H9 (cell line): ENCODE results near the gene LAMTOR5. TPM values are rescaled to one million over a fixed set of nuclear protein-coding genes. Genes with fewer than 3 reads are reported as not detected.

Source experiments
- DNase-seq: peaks from one replicate; pipeline ENCODE4 v3.0.0-alpha.2; 2017
- H2AFZ ChIP-seq: one replicate; pipeline ENCODE4 v1.6.1; 2013; ENCODE audit warnings: mild to moderate bottlenecking, low read length, control low read depth, moderate library complexity
- H2AK5ac ChIP-seq: 2 replicates; pipeline ENCODE4 v1.6.1; 2013; ENCODE audit warnings: low read length, control low read depth, mixed read lengths; ENCODE audit not compliant: insufficient read length
- H2BK120ac ChIP-seq: one replicate; pipeline ENCODE4 v1.6.1; 2013; ENCODE audit warnings: low read depth, mild to moderate bottlenecking, low read length, control low read depth, inconsistent platforms; ENCODE audit not compliant: poor library complexity, severe bottlenecking
- H2BK12ac ChIP-seq: 2 replicates; pipeline ENCODE4 v1.6.1; 2013; ENCODE audit warnings: low read length, control low read depth, mixed read lengths, low read depth; ENCODE audit not compliant: insufficient read length
- H2BK15ac ChIP-seq: 2 replicates; pipeline ENCODE4 v1.6.1; 2013; ENCODE audit warnings: low read depth, low read length, control low read depth
- H2BK20ac ChIP-seq: one replicate; pipeline ENCODE4 v1.6.1; 2013; ENCODE audit warnings: low read depth, mild to moderate bottlenecking, low read length, control low read depth, inconsistent platforms; ENCODE audit not compliant: poor library complexity, severe bottlenecking
- H2BK5ac ChIP-seq: 2 replicates; pipeline ENCODE4 v1.6.1; 2013; ENCODE audit warnings: low read length, control low read depth, mixed read lengths; ENCODE audit not compliant: insufficient read length
- H3K14ac ChIP-seq: 2 replicates; pipeline ENCODE4 v1.6.1; 2013; ENCODE audit warnings: low read length, control low read depth; ENCODE audit not compliant: insufficient read depth
- H3K18ac ChIP-seq: 2 replicates; pipeline ENCODE4 v1.6.1; 2013; ENCODE audit warnings: low read depth, mild to moderate bottlenecking, mixed read lengths, low read length, control low read depth; ENCODE audit not compliant: insufficient read length
- H3K23ac ChIP-seq: 2 replicates; pipeline ENCODE4 v1.6.1; 2013; ENCODE audit warnings: low read length, control low read depth, mixed read lengths, low read depth; ENCODE audit not compliant: insufficient read length
- H3K23me2 ChIP-seq: 2 replicates; pipeline ENCODE4 v1.6.1; 2013; ENCODE audit warnings: low read depth, mild to moderate bottlenecking, mixed read lengths, low read length, control low read depth; ENCODE audit not compliant: insufficient read length, poor library complexity, severe bottlenecking
- H3K27ac ChIP-seq: 2 replicates; pipeline ENCODE4 v1.5.1; 2013; ENCODE audit warnings: low read length, control low read depth, mixed read lengths, low read depth; ENCODE audit not compliant: insufficient read length
- H3K27me3 ChIP-seq: 2 replicates; pipeline ENCODE4 v1.6.1; 2013; ENCODE audit warnings: low read length, control low read depth, inconsistent platforms; ENCODE audit not compliant: insufficient read depth
- H3K4ac ChIP-seq: 2 replicates; pipeline ENCODE4 v1.6.1; 2013; ENCODE audit warnings: low read depth, mild to moderate bottlenecking, control low read depth, inconsistent platforms, low read length, moderate library complexity
- H3K4me1 ChIP-seq: 2 replicates; pipeline ENCODE4 v1.6.1; 2013; ENCODE audit warnings: low read length, control low read depth, inconsistent platforms; ENCODE audit not compliant: insufficient read depth
- H3K4me2 ChIP-seq: 2 replicates; pipeline ENCODE4 v1.6.1; 2013; ENCODE audit warnings: low read length, control low read depth, mixed read lengths; ENCODE audit not compliant: insufficient read length, insufficient read depth
- H3K56ac ChIP-seq: 2 replicates; pipeline ENCODE4 v1.6.1; 2013; ENCODE audit warnings: low read depth, mild to moderate bottlenecking, mixed read lengths, low read length, control low read depth; ENCODE audit not compliant: insufficient read length
- H3K79me1 ChIP-seq: 2 replicates; pipeline ENCODE4 v1.6.1; 2013; ENCODE audit warnings: low read depth, mild to moderate bottlenecking, moderate library complexity, low read length, control low read depth, inconsistent platforms; ENCODE audit not compliant: insufficient read depth, poor library complexity, severe bottlenecking
- H3K79me2 ChIP-seq: 2 replicates; pipeline ENCODE4 v1.6.1; 2013; ENCODE audit warnings: low read length, control low read depth, inconsistent platforms; ENCODE audit not compliant: insufficient read depth
- H3K9ac ChIP-seq: 2 replicates; pipeline ENCODE4 v1.6.1; 2013; ENCODE audit warnings: low read length, control low read depth, mixed read lengths; ENCODE audit not compliant: insufficient read length; ENCODE audit errors: extremely low read depth
- H3K9me3 ChIP-seq: one replicate; pipeline ENCODE4 v1.6.1; 2013; ENCODE audit warnings: low read depth, low read length, inconsistent platforms; ENCODE audit not compliant: control insufficient read depth
- H3T11ph ChIP-seq: one replicate; pipeline ENCODE4 v1.6.1; 2013; ENCODE audit warnings: mild to moderate bottlenecking, low read length, control low read depth, inconsistent platforms
- H4K20me1 ChIP-seq: one replicate; pipeline ENCODE4 v1.6.1; 2013; ENCODE audit not compliant: control insufficient read depth, insufficient read length, insufficient read depth
- H4K5ac ChIP-seq: 2 replicates; pipeline ENCODE4 v1.6.1; 2013; ENCODE audit warnings: low read depth, mild to moderate bottlenecking, mixed read lengths, low read length, control low read depth; ENCODE audit not compliant: insufficient read length
- H4K8ac ChIP-seq: replicated peaks from 2 replicates; pipeline ENCODE4 v1.6.1; 2013; ENCODE audit warnings: low read length, control low read depth, mixed read lengths, low read depth; ENCODE audit not compliant: insufficient read length
- H4K91ac ChIP-seq: 2 replicates; pipeline ENCODE4 v1.6.1; 2013; ENCODE audit warnings: low read depth, mild to moderate bottlenecking, moderate library complexity, mixed read lengths, low read length, control low read depth; ENCODE audit not compliant: insufficient read length
- H3K27ac Mint-ChIP-seq, 3 experiments: 2 replicates in 2 of 3; 3 replicates in 1 of 3; pipeline ENCODE4 v1.8.0; 2020 to 2021; ENCODE audit warnings: mixed read lengths in 3 of 3, mild to moderate bottlenecking in 1 of 3, moderate library complexity in 1 of 3
- H3K27me3 Mint-ChIP-seq: 2 replicates; pipeline ENCODE4 v1.8.0; 2021; ENCODE audit warnings: low read depth, mild to moderate bottlenecking, moderate library complexity, mixed read lengths
- H3K36me3 Mint-ChIP-seq, 3 experiments: 2 replicates in 2 of 3; 3 replicates in 1 of 3; pipeline ENCODE4 v1.8.0; 2020 to 2021; ENCODE audit warnings: low read depth in 3 of 3, mixed read lengths in 3 of 3; ENCODE audit not compliant: insufficient read depth in 1 of 3
- H3K4me1 Mint-ChIP-seq, 2 experiments: 2 replicates each; pipeline ENCODE4 v1.8.0; 2020; ENCODE audit warnings: mixed read lengths in 2 of 2
- H3K4me3 Mint-ChIP-seq, 2 experiments: 2 replicates in 1 of 2; 3 replicates in 1 of 2; pipeline ENCODE4 v1.8.0; 2020 to 2021; ENCODE audit warnings: mild to moderate bottlenecking in 2 of 2, mixed read lengths in 2 of 2, moderate library complexity in 1 of 2
- H3K9me3 Mint-ChIP-seq, 2 experiments: 2 replicates in 1 of 2; 3 replicates in 1 of 2; pipeline ENCODE4 v1.8.0; 2020; ENCODE audit warnings: mild to moderate bottlenecking in 2 of 2, mixed read lengths in 2 of 2, moderate library complexity in 1 of 2
- CTCF ChIP-seq: fragments of 200-600 bp; sonication (generic); conservative IDR thresholded peaks from 3 replicates; pipeline ENCODE4 v1.8.0; 2021; ENCODE audit warnings: antibody characterized with exemption, mild to moderate bottlenecking
- WGBS: extraction: QIAGEN DNeasy Blood & Tissue Kit; methylation state at CpG from one replicate; pipeline ENCODE4 v1.1.7; 2013; ENCODE audit warnings: missing lambda C conversion rate, low lambda C conversion rate, mixed read lengths; ENCODE audit not compliant: insufficient read length; ENCODE audit errors: extremely low coverage; 5-methylcytosine and 5-hydroxymethylcytosine counted together
- total RNA-seq: library from RNA; stranded (reverse); gene quantifications from 2 replicates; pipeline ENCODE4 v1.2.1, GENCODE V29; 2021

The LAMTOR5 gene
- total RNA-seq, 1 experiment from 2014 or later = 108 TPM

DNA sequence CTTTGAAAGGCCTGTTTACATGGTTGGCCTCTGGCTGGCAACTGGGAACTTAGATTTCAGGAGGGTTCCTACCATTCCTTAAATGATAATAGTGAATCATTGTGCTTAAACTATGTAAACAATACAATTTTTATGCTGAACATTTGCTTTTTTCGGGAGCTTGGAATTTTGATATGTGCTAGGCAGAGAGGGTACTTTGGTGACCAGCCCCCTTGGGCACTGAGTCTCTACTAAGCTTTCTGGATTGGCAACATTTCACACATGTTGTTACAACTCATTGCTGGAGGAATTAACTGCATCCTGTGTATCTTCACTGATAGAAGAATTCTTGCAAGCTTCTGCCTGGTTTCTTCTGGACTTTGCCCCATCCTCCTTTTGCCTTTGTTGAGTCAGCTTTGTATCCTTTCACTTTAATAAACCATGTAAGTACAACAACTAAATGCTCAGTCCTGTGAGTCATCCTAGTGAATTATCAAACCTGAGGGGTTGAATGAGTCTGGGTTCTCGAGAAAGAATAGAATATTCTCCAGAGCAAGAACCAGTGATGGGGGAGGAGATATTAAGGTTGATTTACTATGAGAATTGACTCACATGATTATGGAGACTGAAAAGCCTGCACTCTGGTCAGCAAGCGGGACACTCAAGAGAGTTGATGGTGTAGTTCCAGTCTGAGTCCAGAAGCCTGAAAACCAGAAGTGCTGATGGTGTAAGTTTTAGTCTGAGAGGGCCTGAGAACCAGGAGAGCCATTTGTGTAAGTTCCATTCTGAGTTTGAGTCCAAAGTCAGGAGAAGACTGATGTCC is 13.6 kb downstream of the LAMTOR5 start:
- no peak overlapping the region for H3K4me2 ChIP-seq

More for the DNA sequence above, 13.6 kb downstream of the LAMTOR5 start:
- H3K27me3 ChIP-seq = no peaks in the 10 kb centered on the region
- no peak overlapping the region for H3K18ac ChIP-seq
- H2BK20ac ChIP-seq = no peak overlapping the region
- H3K23me2 ChIP-seq = no peaks in the 10 kb centered on the region
- no peak overlapping the region for H2BK5ac ChIP-seq
- Mint-ChIP-seq H3K27ac (no peak overlapping the region; a peak in 1 of 7 replicates), H3K36me3 (peaks cover 9 to 23% (median 11%) of the 10 kb centered on the region in 3 experiments), H3K27me3 (no peaks in the 10 kb centered on the region), H3K9me3 (no peaks in the 10 kb centered on the region; a peak in 1 of 5 replicates), H3K4me3 (no peak overlapping the region), H3K4me1 (peaks cover 18 to 24% of the 10 kb centered on the region in 2 experiments)
- H2BK12ac ChIP-seq = no peak overlapping the region
- no peak for DNase-seq
- WGBS = no CpG with 5 or more reads among the region's 3 CpGs
- no peak overlapping the region for H2BK15ac ChIP-seq
- no peak overlapping the region for H4K5ac ChIP-seq
- no peak overlapping the region for H4K8ac ChIP-seq
- H4K20me1 ChIP-seq = no peaks in the 10 kb centered on the region
- no peaks in the 10 kb centered on the region for H3K9me3 ChIP-seq
- H3K79me1 ChIP-seq = no peaks in the 10 kb centered on the region
- H4K91ac ChIP-seq = no peak overlapping the region
- H3T11ph ChIP-seq = no peak overlapping the region
- H3K79me2 ChIP-seq = no peaks in the 10 kb centered on the region
- no peak overlapping the region for H2BK120ac ChIP-seq
- no peak overlapping the region for H3K9ac ChIP-seq
- no peak overlapping the region for H2AK5ac ChIP-seq
- H3K27ac ChIP-seq = no peak overlapping the region
- TF ChIP-seq CTCF = no peak
- no peak overlapping the region for H2AFZ ChIP-seq
- no peaks in the 10 kb centered on the region for H3K4me1 ChIP-seq
- H3K14ac ChIP-seq = no peak overlapping the region
- H3K23ac ChIP-seq = no peak overlapping the region
- no peak overlapping the region for H3K4ac ChIP-seq
- no peak overlapping the region for H3K56ac ChIP-seq
